BJ (cell line): ENCODE results near the gene PJA1. TPM values are rescaled to one million over a fixed set of nuclear protein-coding genes. Genes with fewer than 3 reads are reported as not detected.

Source experiments
- CTCF ChIA-PET: fragments of 350-600 bp; formaldehyde crosslinking; extraction: SDS; loops from one replicate; lab custom pipeline; 2021; ENCODE audit warnings: antibody characterized with exemption, inconsistent platforms; lab: Yijun Ruan, JAX
- POLR2A ChIA-PET: fragments of 300-600 bp; sonication (Branson Sonifier 250); formaldehyde crosslinking; extraction: SDS; loops from one replicate; lab custom pipeline; 2021; ENCODE audit warnings: antibody characterized with exemption; lab: Charles Lee
- DNase-seq: peaks from one replicate; pipeline ENCODE4 v3.0.0-alpha.2; 2011; ENCODE audit warnings: low read depth
- H3K27me3 ChIP-seq: 2 replicates; pipeline ENCODE4 v1.6.0; 2011; ENCODE audit warnings: low read length; ENCODE audit not compliant: control insufficient read depth, insufficient read depth
- H3K36me3 ChIP-seq: 2 replicates; pipeline ENCODE4 v1.5.1; 2011; ENCODE audit warnings: low read length; ENCODE audit not compliant: control insufficient read depth, insufficient read depth
- H3K4me3 ChIP-seq: 2 replicates; pipeline ENCODE4 v1.5.1; 2011; ENCODE audit warnings: low read depth, mild to moderate bottlenecking, control low read depth, low read length
- polyA plus RNA-seq: library from polyadenylated mRNA; depleted of rRNA; stranded (reverse); fragments of >200 nt; gene quantifications from 2 replicates; pipeline ENCODE4 v1.2.3, GENCODE V29; 2011
- TF ChIP-seq, protein P1 (sequence below): IDR thresholded peaks from 2 replicates; pipeline ENCODE4 v1.5.1; 2011; ENCODE audit warnings: low read depth, mild to moderate bottlenecking, control low read depth, inconsistent platforms, low read length, moderate library complexity; ENCODE audit not compliant: insufficient read depth

Gene PJA1
- polyA plus RNA-seq, 1 experiment: 20.2 TPM

DNA sequence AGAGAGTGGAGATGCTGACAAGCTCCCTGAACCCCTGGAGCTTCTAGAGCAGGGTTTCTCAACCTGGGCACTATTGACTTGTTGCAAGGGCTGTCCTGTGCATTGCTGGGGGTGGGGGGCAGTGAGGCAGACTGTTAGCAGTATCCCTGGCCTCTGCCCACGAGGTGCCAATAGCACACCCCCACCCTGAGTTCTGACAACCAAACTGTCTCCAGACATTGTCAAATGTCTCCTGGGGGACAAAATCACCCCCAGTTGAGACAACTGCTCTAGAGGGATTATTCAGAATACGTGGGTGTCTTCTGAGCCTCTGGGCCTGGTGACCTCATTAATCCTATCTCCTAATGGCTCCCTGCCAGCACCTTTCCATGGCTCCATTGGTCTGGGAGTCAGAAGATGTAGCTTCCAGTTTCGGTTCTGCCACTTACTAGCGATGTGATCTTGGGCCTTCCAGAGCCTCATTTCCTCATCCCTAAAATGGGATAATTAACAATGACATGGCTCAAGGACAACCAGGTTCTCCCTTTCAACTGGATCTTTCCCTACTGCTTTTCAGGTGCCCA is 17.6 kb upstream of the PJA1 start:
- ChIA-PET CTCF (no interaction called here), POLR2A (no interaction called here)
- Histone ChIP-seq H3K4me3 (no peak overlapping the region), H3K27me3 (no peaks in the 10 kb centered on the region), H3K36me3 (no peaks in the 10 kb centered on the region)
- TF ChIP-seq, protein P1, sequence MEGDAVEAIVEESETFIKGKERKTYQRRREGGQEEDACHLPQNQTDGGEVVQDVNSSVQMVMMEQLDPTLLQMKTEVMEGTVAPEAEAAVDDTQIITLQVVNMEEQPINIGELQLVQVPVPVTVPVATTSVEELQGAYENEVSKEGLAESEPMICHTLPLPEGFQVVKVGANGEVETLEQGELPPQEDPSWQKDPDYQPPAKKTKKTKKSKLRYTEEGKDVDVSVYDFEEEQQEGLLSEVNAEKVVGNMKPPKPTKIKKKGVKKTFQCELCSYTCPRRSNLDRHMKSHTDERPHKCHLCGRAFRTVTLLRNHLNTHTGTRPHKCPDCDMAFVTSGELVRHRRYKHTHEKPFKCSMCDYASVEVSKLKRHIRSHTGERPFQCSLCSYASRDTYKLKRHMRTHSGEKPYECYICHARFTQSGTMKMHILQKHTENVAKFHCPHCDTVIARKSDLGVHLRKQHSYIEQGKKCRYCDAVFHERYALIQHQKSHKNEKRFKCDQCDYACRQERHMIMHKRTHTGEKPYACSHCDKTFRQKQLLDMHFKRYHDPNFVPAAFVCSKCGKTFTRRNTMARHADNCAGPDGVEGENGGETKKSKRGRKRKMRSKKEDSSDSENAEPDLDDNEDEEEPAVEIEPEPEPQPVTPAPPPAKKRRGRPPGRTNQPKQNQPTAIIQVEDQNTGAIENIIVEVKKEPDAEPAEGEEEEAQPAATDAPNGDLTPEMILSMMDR: no peak
- DNase-seq: no peak

DNA sequence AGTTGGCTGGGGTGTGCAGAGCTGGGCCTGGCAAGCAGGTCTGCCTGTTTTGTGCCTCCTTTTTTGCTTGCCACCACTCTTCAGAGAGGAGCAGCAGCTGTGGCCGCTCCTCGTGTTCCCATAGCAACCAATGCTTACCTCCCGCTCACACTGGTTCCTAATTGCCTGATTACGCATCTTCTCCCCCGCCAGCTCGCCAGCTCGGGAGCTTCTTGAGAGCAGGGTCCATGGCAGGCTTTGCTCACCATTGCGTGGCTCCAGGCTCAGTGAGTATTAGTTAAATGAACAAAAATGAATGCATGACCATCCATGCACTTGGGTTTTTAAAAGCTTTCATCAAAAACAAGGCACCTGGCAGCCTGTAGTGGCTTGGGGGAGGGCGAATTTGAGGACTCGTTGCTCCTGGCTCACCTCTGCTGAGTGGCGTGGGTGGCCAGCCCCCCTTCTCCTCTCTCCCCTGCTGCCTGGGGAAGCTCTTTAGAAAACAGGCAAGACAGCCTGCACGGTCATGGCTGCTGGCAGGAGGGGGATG is 14.2 kb upstream of the PJA1 start:
- Histone ChIP-seq H3K4me3 (no peak overlapping the region), H3K27me3 (no peaks in the 10 kb centered on the region), H3K36me3 (no peaks in the 10 kb centered on the region)
- no peak for DNase-seq
- TF ChIP-seq, protein P1: no peak
- POLR2A ChIA-PET: no interaction called here
- CTCF ChIA-PET: no interaction called here

DNA sequence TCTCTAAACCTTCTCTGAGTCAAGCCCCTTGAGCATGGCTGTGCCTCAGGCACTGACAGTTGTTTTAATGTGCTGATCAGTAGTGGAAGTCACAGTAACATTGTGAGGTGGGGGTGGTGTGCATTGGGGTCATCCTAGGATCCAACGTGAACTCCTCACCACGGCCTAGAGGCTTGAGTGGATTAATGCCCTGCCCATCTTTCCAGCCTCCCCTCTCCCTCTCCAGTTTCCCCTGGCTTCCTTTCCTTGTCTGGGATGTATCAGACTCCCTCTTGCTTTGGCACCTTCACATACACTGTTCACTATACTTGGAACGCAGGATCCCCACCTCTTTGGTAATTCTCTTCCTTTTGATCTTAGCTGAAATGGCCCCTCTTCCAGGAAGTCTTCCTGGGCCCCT is 13.3 kb upstream of the PJA1 start:
- ChIA-PET CTCF (no interaction called here), POLR2A (no interaction called here)
- Histone ChIP-seq H3K36me3 (no peaks in the 10 kb centered on the region), H3K27me3 (no peaks in the 10 kb centered on the region), H3K4me3 (no peak overlapping the region)
- TF ChIP-seq, protein P1: no peak
- DNase-seq: no peak

DNA sequence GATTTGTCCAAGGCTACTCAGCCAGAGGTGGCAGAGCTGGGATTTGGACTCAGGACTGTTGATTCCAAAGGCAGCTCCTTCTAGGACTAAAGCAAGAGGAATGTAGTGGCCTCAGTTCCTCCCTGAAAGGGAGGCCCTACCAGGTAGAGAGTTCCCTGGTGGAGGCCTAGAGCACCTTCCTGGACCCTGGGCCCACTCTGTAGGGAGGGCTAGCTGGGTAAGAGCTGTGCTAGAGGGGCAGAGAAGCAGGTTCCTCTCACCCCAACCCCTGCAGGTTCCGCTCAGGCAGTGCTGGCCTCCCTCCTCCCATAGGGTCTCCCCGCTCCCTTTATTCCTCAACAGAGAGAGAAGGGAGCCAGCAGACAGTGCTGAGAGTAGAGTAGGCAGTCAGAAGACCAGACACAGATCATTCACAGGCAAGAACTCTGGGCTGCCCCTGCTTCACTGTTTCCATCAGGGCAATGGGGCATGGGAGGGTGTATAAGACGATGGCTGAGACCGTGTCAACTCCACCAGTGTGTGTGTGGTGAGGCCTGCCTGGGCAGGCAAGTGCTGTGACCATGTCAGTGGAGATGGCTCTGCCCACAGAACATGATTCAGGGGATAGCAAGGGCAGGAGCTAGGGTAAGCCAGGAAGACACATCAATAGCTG is 12.4 kb upstream of the PJA1 start:
- no peaks in the 10 kb centered on the region for H3K36me3 ChIP-seq
- DNase-seq: no peak
- no peak overlapping the region for H3K4me3 ChIP-seq
- TF ChIP-seq, protein P1: no peak
- H3K27me3 ChIP-seq: no peaks in the 10 kb centered on the region
- ChIA-PET CTCF (no interaction called here), POLR2A (no interaction called here)

DNA sequence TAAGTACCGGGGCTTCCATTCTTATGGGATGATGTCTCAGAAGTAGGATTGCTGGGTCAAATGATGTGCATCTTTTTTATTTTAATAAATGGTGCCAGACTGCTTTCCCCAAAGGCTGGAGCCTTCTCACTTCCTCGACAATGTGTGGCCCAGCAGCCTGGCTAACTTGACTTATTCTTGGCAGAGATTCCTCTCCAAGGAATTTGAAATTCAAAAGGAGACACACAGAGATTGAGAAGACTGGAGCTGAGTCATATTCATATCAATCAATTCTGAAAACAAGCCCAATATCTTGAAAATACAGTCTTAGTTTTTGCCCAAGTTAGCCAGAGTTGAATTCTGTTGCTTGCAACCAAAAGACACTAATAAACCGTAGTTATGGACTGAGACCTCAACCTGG is 10.8 kb upstream of the PJA1 start:
- TF ChIP-seq, protein P1: no peak
- H3K27me3 ChIP-seq: no peaks in the 10 kb centered on the region
- no peaks in the 10 kb centered on the region for H3K36me3 ChIP-seq
- ChIA-PET CTCF (no interaction called here), POLR2A (no interaction called here)
- H3K4me3 ChIP-seq: no peak overlapping the region
- DNase-seq: no peak
